NCI-H2081 treated with DMSO at 0.1 percent for 48 hours (cell line): Measurements from ENCODE around the gene CDH13.

Source experiments
- DNase-seq: peaks from one replicate; lab custom pipeline; 2025; lab: John Stamatoyannopoulos, UW

Gene CDH13

DNA sequence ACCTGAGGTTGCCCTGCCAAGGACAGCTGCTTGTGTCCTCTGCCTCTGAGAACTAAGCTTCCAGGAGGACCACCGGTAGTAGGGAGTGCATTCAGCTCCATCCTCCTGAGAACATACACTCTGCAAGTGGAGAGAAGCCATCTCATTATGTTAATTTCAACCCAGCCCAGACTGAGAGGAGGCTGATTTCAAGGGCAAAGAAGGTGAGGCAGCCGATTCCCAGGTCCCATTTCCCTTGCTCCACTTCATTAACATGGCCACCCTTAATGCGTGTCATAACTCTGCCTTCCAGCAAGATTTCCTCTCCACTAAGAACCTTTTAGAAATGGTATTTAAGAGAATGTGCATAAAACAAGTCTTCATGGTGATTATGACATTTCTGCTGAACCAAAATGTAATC, 72.5 kb downstream of the CDH13 start:
- no peak for DNase-seq

DNA sequence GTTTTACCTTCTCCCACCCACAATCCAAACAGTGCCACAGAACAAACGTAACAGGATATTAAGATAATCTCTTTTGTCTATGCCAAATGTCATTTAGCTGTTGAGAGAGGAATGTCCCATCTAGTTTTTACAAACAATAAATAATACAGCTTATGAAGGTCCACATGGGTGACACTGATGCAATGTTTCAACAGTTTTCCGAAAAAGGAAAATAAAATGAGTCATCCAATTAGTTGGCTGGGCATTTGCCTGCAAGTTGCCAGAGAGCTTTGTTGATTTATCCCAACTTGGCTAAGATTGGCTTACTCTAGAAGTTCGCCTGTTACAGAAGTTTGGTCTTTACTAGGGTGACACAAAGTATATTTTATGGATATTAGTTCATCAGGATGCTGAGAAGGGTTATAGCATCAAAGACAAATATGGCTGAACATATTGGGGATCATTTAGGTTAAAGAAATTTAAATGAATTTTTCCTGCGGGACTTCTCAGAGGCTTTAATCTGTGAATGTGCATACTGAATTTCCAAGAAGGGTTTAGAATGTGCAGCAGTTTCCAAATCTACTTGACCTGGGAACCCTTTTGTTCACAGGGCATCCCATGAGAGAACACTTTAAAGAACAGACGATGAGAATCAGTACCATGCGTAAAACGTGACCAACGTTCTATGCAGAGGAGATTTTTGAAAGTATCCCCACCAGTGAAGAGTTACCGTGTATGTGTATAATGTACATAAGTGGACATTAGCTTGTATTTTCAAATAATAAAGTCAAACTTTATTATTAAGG, 73.1 kb downstream of the CDH13 start:
- DNase-seq = no peak

DNA sequence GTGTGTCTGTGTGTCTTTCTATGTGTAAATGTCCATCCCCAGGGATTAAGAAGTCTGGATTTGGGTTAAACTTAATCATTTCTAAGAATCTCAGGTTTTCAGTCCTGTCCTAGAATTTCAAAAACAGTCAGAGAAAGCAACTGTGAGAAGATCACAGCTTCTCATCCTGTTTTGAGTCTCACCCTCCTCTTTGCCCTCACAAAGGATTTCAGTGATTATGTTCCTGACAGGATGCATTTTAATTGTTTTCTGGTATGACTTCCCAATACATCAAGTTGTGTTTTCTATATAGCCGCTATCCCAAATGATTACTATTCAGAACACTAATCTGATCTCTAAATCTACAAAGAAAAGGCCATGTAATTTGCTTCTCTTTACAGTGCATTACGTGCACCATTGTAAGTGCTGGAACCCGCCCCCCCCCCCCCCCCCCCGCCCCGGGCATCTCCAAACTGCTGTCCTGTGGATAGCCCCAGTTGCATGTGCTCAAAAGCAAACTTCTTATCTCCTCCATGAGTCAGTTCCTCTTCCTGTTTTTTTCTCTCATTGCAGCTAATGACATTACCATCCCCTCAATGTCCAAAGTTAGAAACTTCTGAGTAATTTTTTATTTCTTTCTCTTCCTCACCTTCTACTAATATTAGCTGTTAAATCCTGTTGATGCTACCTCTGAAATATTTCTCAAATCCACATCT, 73.9 kb downstream of the CDH13 start:
- DNase-seq = no peak

DNA sequence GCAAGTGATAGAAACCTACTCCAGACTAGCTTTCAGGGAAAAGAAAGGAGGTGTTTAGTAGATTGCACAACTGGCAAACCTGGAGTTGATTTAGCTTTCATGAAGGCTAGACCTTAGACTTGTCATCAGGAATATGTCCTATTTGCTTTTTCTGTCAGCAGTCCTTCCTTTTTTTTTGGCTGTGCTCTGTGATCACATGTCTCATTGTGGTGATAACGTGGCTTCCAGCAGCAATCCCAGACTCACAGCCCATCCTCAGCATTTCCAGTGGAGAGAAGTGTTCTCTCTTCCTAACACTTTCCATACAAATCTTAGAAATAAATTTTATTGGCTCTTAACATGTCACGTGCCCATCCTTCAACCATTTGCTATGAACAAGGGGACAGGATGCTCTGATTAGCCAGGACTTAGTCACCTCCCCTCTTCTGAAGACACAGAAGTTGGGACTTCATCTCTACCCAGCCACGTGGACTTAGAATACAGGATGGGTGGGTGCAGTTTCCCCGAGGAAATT, 74.7 kb downstream of the CDH13 start:
- DNase-seq = no peak

GRCh38 chr16:82703161-82703560, 76.4 kb downstream of the CDH13 start:
- DNase-seq = no peak

- no peak for DNase-seq
These were observed 77.4 kb downstream of the CDH13 start for GRCh38 chr16:82703871-82704768.

- no peak for DNase-seq
These were observed 83.2 kb downstream of the CDH13 start for GRCh38 chr16:82709987-82710386.

DNA sequence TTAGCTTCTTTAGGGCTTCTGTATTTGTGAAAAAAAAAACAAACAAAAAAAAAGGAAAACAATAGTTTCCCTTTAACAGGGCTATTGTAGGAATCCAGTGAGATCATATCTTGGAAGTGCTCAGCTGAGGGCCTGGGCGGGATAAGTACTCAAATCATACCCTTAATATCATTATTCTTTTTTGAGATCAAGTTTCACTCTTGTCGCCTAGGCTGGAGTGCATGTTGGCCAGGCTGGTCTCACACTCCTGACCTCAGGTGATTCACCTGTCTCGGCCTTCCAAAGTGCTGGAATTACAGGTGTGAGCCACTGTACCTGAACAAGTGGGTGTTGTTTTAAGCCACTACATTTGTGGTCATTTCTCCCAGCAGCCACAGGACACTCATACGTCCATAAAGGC, 87.0 kb downstream of the CDH13 start:
- no peak for DNase-seq

DNA sequence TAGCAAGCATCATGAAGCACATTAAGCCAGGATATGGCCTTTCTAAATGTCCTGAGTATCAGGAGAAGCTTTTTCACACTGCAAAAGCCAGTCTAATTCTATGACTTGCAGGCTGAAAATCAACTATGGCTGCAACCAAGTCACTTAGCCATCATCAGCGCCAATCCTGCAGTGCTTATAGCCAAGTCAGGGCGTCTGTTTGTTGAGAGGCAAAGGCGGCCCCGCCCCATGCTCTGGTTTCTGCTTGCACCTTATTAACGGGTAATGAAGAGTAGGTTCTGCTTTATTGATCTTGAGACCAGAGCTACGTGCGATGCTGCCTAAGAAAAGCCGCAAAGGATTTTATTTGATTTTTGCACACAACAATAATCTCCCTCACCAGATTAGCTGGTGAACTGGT, 88.4 kb downstream of the CDH13 start:
- no peak for DNase-seq

DNA sequence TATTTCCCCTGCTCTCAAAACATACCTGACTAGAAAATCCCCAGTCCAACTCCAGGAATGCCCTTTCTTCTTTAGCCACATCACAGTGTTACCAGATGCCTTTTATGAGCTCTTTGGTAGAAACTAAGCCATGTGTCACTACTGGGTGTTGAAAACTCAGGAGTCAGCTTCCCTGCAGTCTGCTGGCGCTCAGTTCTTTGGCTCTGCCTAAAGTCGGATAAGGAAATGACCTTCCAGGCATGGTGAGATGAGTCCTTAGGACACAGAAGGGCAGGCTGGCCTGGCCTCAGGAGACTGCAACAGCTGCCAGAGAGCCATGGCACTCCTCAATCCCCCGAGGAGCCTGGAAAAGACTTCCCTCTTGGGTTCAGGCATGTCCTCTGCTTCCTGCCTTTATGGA, 89.1 kb downstream of the CDH13 start:
- DNase-seq = no peak

- DNase-seq = no peak
These were observed 89.6 kb downstream of the CDH13 start for GRCh38 chr16:82716361-82716855.

- DNase-seq = no peak
These were observed 93.6 kb downstream of the CDH13 start for GRCh38 chr16:82720414-82720813.

DNA sequence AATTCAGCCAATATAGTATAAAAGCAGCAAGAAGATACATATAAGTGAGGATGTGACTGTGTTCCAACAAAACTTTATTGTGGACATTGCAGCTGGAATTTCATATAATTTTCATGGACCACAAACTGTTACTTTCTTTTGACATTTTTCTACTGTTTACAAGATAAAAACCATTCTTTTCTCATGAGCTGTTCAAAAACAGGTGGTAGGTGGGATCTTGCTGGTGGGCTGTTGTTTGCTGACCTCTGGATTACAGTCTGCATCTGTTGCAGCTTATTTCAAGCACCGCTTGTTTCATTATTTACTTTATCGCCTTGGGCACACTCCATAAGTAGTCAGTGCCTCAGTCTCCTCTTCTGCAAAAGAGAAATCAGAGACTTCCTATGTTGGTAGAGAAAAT, 99.5 kb downstream of the CDH13 start:
- no peak for DNase-seq

DNA sequence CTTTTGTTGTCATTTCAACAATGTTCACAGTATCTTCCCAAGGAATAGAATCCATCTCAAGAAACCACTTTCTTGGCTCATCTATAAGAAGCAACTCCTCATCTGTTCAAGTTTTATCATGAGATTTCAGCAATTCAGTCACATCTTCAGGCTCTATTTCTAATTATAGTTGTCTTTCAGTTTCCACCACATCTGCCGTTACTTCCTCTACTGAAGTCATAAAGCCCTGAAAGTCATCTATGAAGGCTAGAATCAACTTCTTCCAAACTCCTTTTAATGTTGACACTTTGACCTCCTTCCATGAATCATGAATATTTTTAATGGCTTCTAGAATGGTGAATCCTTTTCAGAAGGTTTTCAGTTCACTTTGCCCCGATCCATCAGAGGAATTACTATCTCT, 102.1 kb downstream of the CDH13 start:
- no peak for DNase-seq

DNA sequence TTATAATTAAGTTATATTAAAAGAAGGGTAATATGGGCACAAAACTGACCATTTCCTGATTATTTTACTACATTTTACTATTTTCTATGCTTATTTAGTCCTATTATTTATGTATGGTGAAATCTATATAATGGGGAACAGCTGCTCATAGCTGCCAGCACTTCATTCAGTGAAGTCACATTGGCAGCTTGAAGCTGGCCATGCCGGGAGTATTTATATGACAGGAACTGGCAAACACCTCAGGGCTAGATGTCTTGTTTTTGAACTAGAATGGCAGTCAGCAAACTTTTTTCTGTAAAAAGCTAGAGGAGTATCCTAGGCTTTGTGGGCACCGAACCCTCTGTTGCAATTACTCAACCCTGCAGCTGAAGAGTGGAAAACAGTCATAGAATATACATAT, 104.1 kb downstream of the CDH13 start:
- no peak for DNase-seq

DNA sequence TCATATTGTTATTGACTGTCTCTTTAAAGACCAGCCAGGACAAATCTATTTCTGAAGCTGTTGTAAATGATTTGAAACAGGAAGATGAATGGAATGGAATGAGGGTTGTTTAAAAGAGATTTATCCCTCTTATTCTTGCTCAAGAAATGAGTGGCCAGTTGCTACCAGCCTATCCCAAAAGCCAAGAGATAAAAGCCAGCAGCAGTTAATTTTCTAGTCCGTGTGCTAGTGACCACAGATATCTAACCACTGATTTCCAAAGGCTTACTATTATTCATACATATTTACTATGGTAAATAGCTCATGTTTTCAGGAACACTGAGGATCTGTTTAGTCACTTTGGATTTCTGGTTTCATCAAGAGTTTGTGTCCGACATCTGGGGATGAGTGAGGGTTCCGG, 105.7 kb downstream of the CDH13 start:
- DNase-seq = no peak

DNA sequence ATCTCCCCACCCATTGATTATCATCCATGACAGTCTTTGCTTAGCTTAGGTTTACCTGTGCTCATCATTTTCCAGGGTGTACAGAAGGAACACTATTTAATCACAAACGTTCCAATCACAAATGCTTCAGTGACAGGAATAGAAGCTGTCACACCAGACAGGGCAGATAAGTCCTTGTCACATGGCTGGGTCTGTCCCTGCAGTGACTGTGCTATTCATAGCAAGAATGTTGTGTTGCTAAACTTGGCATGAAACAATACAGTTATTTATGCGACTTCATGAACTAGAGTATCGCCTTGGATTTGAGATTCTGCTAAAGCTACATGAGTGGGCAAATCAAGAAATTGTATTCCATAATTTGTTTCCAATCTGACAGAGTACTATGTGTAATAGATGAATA, 108.4 kb downstream of the CDH13 start:
- DNase-seq = no peak

- DNase-seq = no peak
These were observed 108.9 kb downstream of the CDH13 start for GRCh38 chr16:82735673-82736091.

GRCh38 chr16:82736224-82736623, 109.5 kb downstream of the CDH13 start:
- no peak for DNase-seq

- DNase-seq = no peak
These were observed 111.9 kb downstream of the CDH13 start for GRCh38 chr16:82738699-82739098.

DNA sequence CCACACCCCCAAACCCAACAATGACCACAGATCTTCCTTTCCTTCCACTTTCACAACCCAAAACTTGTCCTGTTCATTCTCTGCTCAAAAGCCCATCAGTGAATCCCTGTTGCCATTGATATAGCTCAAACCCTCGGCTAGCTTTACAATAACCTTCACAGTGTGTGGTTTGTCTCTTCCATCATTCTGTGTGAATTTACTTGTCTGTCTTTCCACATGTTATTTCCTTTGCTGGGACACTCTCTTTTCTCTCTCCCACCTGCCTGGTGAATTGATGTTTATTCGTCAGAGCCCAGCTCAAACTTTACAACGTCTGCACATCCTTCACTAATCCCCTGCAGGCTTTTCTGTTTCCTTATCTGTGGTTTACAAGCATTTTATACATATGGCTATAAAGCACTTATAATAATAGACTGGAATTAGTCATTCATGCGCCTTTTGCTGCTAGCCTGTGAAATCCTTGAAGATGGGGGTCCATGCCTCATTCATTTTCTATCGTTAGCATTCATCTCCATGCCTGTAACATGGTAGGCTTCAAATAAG, 114.4 kb downstream of the CDH13 start:
- no peak for DNase-seq

DNA sequence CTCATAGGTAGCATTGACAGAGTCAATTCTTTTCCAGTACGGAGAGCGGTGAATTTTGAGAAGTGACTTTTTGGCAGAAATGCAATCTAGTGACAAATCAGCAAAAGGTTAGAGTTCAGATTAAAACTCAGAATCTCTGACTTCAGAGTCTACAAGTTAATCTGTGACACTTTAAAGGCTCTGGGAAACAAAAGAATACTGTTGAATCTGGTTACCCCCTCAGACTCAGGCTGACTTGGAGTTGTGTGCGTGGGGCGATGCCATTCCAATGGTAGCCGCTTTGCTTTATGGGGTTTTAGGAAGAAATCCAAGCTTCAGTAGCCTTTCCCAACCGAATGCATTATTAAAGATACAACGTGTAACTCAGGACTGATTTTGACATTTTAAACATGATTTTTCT, 118.2 kb downstream of the CDH13 start:
- no peak for DNase-seq
